Neutrophil (primary cell): ENCODE results near the gene KCNG4.

Experiments used
- H3K27ac ChIP-seq: fragments of 200-600 bp; sonication (generic); 2 replicates; pipeline ENCODE4 v1.5.1; 2016; ENCODE audit warnings: mild to moderate bottlenecking, moderate library complexity
- H3K27me3 ChIP-seq: fragments of 200-600 bp; sonication (generic); 2 replicates; pipeline ENCODE4 v1.6.0; 2016; ENCODE audit warnings: mild to moderate bottlenecking
- H3K36me3 ChIP-seq: fragments of 200-600 bp; sonication (generic); 2 replicates; pipeline ENCODE4 v1.5.1; 2017
- H3K4me1 ChIP-seq, 2 experiments: fragments of 200-600 bp in 1 of 2; sonication (generic) in 1 of 2; 1 replicate in 1 of 2; 2 replicates in 1 of 2; pipeline versions ENCODE4 v1.5.1 to v1.6.1; 2013 to 2016; ENCODE audit warnings: low read depth in 1 of 2, low read length in 1 of 2, mild to moderate bottlenecking in 1 of 2, moderate library complexity in 1 of 2; ENCODE audit not compliant: control insufficient read depth in 1 of 2, insufficient read depth in 1 of 2
- H3K4me3 ChIP-seq, 2 experiments: fragments of 200-600 bp in 1 of 2; sonication (generic) in 1 of 2; 1 replicate in 1 of 2; 2 replicates in 1 of 2; pipeline ENCODE4 v1.5.1; 2013 to 2016; ENCODE audit warnings: low read depth in 1 of 2, low read length in 1 of 2, mild to moderate bottlenecking in 1 of 2, moderate library complexity in 1 of 2
- H3K9me3 ChIP-seq: fragments of 200-600 bp; sonication (generic); 2 replicates; pipeline ENCODE4 v1.5.1; 2016
- CTCF ChIP-seq: fragments of 200-600 bp; sonication (generic); IDR thresholded peaks from 2 replicates; pipeline ENCODE4 v1.5.1; 2016; ENCODE audit warnings: antibody characterized with exemption

KCNG4 gene

GRCh38 chr16:84194470-84195200 is 45.2 kb downstream of the KCNG4 start:
- TF ChIP-seq CTCF: no peak
- H3K4me3 ChIP-seq: no peak overlapping the region
- no peak overlapping the region for H3K27ac ChIP-seq

GRCh38 chr16:84194018-84194417 is 45.8 kb downstream of the KCNG4 start:
- Histone ChIP-seq H3K27me3 (peaks cover 19% of the 10 kb centered on the region), H3K27ac (no peak overlapping the region), H3K4me1 (peaks cover 0 to under 1% of the 10 kb centered on the region in 2 experiments), H3K4me3 (no peak overlapping the region), H3K36me3 (no peaks in the 10 kb centered on the region), H3K9me3 (no peaks in the 10 kb centered on the region)
- no peak for TF ChIP-seq CTCF

More at GRCh38 chr16:84194470-84195200, 45.2 kb downstream of the KCNG4 start:
- peaks cover 19% of the 10 kb centered on the region for H3K27me3 ChIP-seq
- H3K36me3 ChIP-seq: no peaks in the 10 kb centered on the region
- H3K4me1 ChIP-seq: peaks cover 2 to 7% of the 10 kb centered on the region in 2 experiments
- H3K9me3 ChIP-seq: no peaks in the 10 kb centered on the region

GRCh38 chr16:84193480-84193879 is 46.3 kb downstream of the KCNG4 start:
- no peaks in the 10 kb centered on the region for H3K36me3 ChIP-seq
- no peak for TF ChIP-seq CTCF
- H3K4me3 ChIP-seq: no peak overlapping the region
- H3K27me3 ChIP-seq: peaks cover 19% of the 10 kb centered on the region
- H3K9me3 ChIP-seq: no peaks in the 10 kb centered on the region
- no peaks in the 10 kb centered on the region for H3K4me1 ChIP-seq
- no peak overlapping the region for H3K27ac ChIP-seq

- peaks cover 19% of the 10 kb centered on the region for H3K27me3 ChIP-seq
- no peak overlapping the region for H3K27ac ChIP-seq
- H3K9me3 ChIP-seq: no peaks in the 10 kb centered on the region
- H3K4me3 ChIP-seq: no peak overlapping the region
- no peaks in the 10 kb centered on the region for H3K36me3 ChIP-seq
- H3K4me1 ChIP-seq: peaks cover 4 to 6% of the 10 kb centered on the region in 2 experiments
- no peak for TF ChIP-seq CTCF
Observed at GRCh38 chr16:84191466-84191865, 48.3 kb downstream of the KCNG4 start.

- Histone ChIP-seq H3K4me1 (peaks cover 10 to 12% of the 10 kb centered on the region in 2 experiments), H3K4me3 (no peak within 1 kb of the TSS), H3K36me3 (no peaks in the 10 kb centered on the region), H3K27ac (no peak within 1 kb of the TSS), H3K9me3 (no peaks in the 10 kb centered on the region), H3K27me3 (peaks cover 19% of the 10 kb centered on the region)
- no peak for TF ChIP-seq CTCF
Observed at GRCh38 chr16:84190731-84191388, 49.0 kb downstream of the KCNG4 start, which contains the start of gene ADAD2. Gene ADAD2 (plus strand): TSS chr16:84191157. CDS start chr16:84191231, 74 bp downstream.
